NCI-H82 (cell line): ENCODE measurements around the gene CDH23.

ENCODE experiments used
- DNase-seq: peaks from one replicate; lab custom pipeline; 2025; lab: John Stamatoyannopoulos, UW

CDH23 gene

GRCh38 chr10:71516890-71517289 lies 120.2 kb downstream of the CDH23 start:
- DNase-seq, result peak; percentile 55

GRCh38 chr10:71517298-71518169 lies 120.8 kb downstream of the CDH23 start:
- peak; percentile 21 for DNase-seq

- no peak for DNase-seq
Measured at GRCh38 chr10:71520042-71520441, 123.3 kb downstream of the CDH23 start.

DNA sequence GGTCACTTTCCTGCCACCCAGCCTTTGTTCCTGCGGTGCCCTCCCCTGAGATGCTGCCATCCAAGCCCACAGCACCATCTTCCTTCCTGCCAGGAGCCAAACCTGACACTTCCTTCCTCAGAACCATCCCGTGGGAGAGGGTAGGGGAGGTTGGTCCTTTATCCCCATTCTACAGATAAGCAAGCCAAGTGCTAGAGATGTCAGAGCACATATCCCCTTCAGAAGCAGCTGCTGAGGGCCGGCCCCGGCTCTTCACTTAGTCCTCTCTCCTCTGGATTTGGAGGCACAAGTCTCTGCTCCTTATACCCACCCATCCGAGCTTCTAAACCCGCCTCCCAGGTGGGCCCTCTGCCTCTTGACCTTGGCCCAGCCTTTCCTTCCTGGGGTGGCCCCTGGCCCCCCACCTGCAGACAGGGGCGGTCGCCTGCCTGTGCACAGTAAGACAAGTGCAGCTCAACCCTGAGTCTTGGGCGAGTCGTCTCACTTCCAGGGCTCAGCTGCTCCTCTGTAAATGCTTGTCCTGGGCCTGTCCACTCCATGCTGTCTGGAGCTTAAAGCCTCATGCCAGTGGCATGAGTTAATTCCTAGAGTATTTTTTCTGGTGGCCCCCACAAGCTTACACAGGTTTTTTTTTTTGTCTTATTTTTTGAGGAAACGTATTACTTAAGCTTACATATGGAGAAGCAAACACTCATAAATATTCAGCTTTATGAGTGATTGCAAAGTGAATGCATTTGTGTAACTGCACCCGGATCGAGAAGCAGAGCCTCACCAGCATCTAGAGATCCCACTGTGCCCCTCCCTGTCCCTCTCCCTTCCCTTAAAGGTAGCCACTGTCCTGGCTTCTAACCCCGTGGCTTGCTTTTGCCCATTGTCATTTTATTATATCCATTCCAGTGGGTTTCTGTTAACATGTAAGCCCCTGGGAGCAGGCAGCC lies 125.1 kb downstream of the CDH23 start:
- no peak for DNase-seq

- peak; percentile 28 for DNase-seq
Measured at GRCh38 chr10:71522442-71523144, 125.9 kb downstream of the CDH23 start.

DNA sequence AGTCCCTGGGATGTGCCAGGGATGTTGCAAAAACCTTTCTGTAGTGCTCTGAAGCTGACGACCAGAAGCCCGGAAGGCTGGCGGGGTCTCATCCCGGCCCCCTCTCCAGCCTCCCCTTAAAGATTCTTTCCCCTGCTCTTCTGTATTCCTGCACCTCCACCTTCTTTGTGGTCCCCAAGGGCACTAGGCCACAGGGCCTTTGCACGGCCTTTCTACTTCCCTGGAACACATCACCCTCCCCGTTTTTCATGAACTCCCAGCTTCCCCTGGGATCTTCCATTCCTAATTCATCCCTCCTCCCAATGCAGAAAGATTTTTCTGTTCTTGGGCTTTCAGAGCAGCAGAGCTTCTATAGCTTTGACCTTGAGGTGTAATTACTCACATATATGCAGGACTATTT lies 127.0 kb downstream of the CDH23 start:
- no peak for DNase-seq

- DNase-seq, result no peak
Measured at GRCh38 chr10:71525092-71525491, 128.4 kb downstream of the CDH23 start.

DNA sequence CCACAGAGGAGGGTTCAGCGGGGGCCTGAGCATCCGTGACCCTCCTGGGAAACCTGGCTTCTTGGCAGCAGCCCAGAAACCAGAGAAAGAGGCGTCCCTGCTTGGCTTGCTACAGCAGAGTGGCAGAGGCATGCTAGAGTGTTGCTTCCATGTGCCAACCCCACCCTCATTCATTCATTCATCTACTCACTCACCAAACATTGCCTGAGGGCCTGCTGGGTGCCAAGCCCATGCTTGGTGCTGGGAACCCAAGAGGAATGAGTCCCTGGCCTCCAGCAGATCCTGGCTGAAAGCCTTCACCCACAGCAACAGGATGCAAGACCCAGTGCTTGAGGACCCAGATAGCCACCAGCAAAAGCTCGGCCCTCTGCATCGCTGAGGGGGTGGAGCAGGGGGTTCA lies 129.0 kb downstream of the CDH23 start:
- DNase-seq, result no peak

DNA sequence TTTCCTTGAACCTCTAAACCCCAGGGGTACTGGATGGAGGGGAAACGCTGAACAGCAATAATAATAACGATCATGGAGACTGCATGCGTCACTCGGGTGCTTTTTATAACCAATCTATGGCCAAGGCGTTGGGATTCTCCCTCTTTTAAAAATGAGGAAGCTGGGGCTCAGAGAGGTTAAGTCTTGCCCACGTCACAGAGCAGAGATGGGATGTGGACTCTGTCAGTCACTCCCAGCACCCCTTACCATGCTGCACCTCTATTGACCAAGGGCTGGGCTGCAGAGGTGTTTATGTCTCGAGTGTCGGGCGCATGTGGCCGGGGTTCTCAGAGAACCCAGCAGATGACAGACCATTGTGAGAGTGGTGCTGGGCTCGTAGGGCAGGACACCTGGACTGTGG lies 129.9 kb downstream of the CDH23 start:
- DNase-seq, result no peak

DNA sequence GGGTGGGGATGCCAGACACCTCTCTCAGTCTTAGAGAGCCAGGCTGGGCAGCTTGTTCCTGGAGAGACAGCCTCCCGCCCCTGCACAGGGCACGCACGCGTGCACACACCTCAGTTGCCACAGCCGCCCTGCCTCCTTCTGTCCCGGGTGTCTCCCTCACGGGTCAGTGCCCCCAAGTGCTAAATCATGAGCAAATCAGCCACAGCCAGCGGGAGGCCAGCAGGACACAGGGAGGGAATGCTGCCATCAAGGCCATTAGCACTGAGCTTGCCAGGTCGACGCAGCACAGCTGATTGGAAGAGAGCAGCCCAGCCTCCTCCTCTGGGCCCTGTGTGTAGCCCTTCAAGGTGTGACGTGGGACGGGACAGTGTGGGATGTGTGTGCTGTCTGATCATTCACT lies 130.4 kb downstream of the CDH23 start:
- DNase-seq, result no peak

DNA sequence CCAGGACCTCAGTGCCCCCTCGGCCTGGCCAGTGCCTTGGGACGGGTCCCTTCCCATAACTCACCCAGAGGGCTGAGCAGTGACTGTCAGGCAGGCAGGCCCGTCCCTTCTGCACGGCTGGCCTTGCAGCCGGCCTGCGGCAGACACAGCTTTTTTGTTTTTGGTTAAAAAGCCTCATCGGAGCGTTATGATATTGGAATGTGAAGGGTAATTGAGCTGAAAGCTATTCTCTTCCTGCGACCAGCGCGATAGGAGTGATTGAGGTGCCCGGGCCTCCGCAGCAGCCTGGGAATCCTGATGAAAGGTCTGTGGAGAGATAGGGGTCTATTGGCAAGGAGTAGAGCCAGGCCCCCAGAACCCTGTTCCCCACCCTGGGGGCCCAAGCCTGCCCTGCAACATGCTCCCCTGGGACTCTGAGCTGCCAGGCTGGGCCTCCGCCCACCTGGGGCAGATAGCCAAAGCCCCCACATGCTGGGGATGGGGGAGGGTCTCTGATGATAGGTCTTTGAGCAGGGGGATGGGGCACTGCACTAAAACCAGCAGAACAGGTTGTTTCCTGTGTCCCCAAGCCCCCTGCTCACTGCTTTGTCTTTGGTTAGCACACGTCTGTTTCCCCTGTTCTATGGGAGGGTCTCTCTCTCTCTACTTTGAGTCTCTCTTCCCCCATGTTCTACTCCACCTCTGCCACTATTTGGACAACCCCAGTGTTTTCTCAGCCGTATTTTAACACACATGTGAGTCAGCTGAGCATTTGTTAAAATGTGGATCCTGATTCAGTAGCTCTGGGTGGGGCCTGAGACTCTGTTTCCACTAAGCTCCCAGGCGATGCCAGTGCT lies 131.9 kb downstream of the CDH23 start:
- DNase-seq, result no peak

- DNase-seq, result no peak
Measured at GRCh38 chr10:71529207-71529827, 132.6 kb downstream of the CDH23 start.

GRCh38 chr10:71530781-71531180 lies 134.1 kb downstream of the CDH23 start:
- no peak for DNase-seq

- peak; percentile 88 for DNase-seq
Measured at GRCh38 chr10:71531485-71532446, 135.0 kb downstream of the CDH23 start.

- DNase-seq, result no peak
Measured at GRCh38 chr10:71532878-71533277, 136.2 kb downstream of the CDH23 start.

DNA sequence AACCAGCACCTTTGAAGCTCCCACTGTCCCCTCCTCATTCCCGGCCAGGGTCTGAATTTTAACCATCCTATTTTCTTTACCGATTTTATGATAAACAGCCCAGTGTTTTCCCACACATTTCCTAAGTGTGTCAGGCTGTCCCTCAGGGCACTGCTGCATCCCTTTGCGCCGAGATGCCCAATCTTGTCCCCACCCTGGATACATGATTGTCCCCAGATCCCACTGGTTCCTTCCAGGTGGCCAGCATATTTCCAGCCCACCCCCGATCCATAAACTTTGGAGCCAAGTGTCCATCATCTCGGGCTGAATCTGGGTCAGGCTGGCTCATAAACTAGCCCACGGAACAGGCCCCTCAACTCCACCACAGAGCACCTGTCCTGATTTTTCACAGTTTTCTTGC lies 137.2 kb downstream of the CDH23 start:
- DNase-seq, result no peak

DNA sequence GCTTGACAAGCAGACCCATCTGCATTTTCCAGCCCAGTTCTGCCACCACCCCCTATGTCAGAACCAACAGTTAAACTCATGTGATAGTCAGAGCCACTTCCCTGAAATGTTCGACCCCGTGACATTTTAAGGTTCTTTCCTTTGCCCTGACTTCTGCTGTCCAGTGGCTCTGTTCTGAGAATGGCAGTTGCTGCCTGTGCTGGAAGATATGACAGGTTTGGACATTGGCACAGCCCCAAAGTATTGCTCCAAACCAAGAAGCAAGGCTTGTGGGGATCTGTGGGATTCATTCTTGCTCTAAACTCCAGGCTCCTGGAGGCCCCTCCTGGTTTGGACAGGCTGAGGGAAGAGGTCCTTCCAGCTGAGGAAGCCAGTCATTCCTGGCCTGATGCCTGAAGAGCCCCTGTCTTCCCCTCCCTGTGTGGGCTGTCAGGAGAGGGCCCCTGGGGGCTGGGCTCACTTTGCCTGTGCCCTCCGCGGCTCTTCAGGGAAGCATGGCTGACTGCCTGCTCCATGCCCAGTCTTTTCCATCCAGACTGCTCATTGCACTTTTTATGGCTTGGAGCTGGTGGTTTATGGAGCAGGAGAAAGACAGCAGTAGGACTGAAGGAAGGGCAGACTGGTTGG lies 138.0 kb downstream of the CDH23 start:
- no peak for DNase-seq

GRCh38 chr10:71536332-71536731 lies 139.6 kb downstream of the CDH23 start:
- DNase-seq, result no peak

DNA sequence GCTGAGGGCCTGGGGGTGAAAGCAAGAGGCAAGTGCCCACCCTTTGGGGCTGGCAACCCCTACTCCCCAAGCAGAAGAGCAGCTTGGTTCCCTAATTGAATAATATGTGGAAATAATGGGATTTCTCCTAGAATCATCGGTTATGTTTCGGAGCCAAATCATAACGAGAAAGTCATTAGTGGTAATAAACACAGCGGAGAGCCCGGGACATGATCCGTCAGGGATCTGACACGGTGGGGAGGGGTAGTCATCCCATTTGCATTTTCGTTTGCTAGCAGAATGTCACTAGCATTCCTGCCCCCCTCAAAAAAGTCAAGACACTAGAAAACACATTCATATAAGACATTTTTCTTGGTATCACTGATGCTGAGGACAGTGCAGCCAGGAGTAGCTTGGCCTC lies 140.4 kb downstream of the CDH23 start:
- no peak for DNase-seq
